NCI-H446 treated with DMSO at 0.1 percent for 48 hours (cell line): ENCODE results near the gene EPHA1.

Source experiments
- DNase-seq: peaks from one replicate; lab custom pipeline; 2025; lab: John Stamatoyannopoulos, UW

Gene EPHA1

GRCh38 chr7:143388491-143389101, 20.1 kb downstream of the EPHA1 start:
- DNase-seq = no peak

GRCh38 chr7:143388051-143388450, 20.6 kb downstream of the EPHA1 start:
- DNase-seq = no peak

GRCh38 chr7:143387156-143387975, 21.3 kb downstream of the EPHA1 start:
- DNase-seq = no peak

- no peak for DNase-seq
Observed at GRCh38 chr7:143385891-143386781, 22.5 kb downstream of the EPHA1 start.

GRCh38 chr7:143384661-143385631, 23.7 kb downstream of the EPHA1 start:
- no peak for DNase-seq

- DNase-seq = no peak
Observed at GRCh38 chr7:143384148-143384547, 24.5 kb downstream of the EPHA1 start.

GRCh38 chr7:143383642-143383957, 25.1 kb downstream of the EPHA1 start:
- DNase-seq = no peak

- no peak for DNase-seq
Observed at GRCh38 chr7:143382791-143383641, 25.6 kb downstream of the EPHA1 start.

- DNase-seq = no peak
Observed at GRCh38 chr7:143382126-143382790, 26.4 kb downstream of the EPHA1 start.

- no peak for DNase-seq
Observed at GRCh38 chr7:143381427-143382125, 27.1 kb downstream of the EPHA1 start.

- DNase-seq = peak; percentile 69
Observed at GRCh38 chr7:143380646-143381426, 27.8 kb downstream of the EPHA1 start, which contains the start of gene ZYX. Gene ZYX (plus strand): TSS chr7:143381345. CDS start chr7:143381572, 227 bp downstream.

GRCh38 chr7:143380260-143380645, 28.4 kb downstream of the EPHA1 start:
- DNase-seq = peak; percentile 46

- no peak for DNase-seq
Observed at GRCh38 chr7:143379611-143380259, 28.9 kb downstream of the EPHA1 start.

GRCh38 chr7:143376396-143376795, 32.3 kb downstream of the EPHA1 start:
- no peak for DNase-seq

- DNase-seq = no peak
Observed at GRCh38 chr7:143375298-143376034, 33.2 kb downstream of the EPHA1 start.

GRCh38 chr7:143374561-143374960, 34.1 kb downstream of the EPHA1 start:
- DNase-seq = no peak

GRCh38 chr7:143373255-143373794, 35.3 kb downstream of the EPHA1 start:
- no peak for DNase-seq
